ENCODE measurements around the gene CRYGS.
A peak's percentile ranks its signal among the peaks of the same experiment; 100 is the strongest.
"Not testable (repeated sequence)": the region's sequence is repeated elsewhere in the genome, so short reads cannot be mapped to it uniquely, and the experiment has no call there.

CRYGS gene

GRCh38 chr3:186544281-186544680 is at the start of gene CRYGS:
Gene CRYGS, minus strand, starts transcription at chr3:186544380. Its CDS starts 54 bp downstream, at chr3:186544326.
- no peak for DNase-seq

DNA sequence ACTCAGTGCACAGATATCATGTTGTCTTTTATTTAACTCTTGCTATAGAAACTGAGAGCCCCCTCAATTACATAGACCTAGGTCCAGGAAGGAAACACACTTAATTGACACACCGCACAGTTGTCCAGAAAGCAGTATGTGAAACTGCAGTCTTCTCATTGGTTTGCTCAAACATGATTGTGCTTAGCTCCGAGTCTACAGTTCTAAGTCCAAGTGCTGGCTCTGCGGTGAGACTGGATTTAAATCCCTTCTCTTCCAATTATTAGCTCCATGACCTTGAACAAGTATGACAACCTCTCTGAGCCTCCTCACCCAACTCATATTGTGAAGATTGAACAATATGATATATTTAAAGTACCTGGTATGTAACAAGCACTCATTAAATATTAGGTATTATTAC is 49.7 kb upstream of the CRYGS start:
- no peak for DNase-seq

GRCh38 chr3:186592682-186593081 is 48.5 kb upstream of the CRYGS start:
- DNase-seq, result no peak

GRCh38 chr3:186590580-186591295 is 46.6 kb upstream of the CRYGS start:
- no peak for DNase-seq

GRCh38 chr3:186589856-186590579 is 45.8 kb upstream of the CRYGS start:
- no peak for DNase-seq

DNA sequence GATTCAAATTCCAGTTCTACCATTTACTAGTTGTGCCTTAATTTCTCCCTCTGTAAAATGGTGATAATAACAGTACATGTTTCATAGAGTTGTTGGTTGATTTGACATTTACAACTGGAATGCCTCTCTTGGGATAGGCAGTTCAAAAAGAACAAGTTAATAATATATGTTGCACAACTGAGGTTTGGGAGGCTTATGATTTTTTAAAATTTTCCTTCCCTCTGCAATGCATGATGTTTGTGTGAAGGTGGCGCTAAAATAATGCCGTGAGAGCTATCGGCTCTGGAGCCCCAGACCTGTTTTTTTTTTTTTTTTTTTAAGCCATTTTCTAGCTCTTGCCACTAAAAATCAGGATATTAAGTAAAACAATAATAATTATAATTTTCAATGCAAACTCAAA is 44.9 kb upstream of the CRYGS start:
- DNase-seq, result no peak

DNA sequence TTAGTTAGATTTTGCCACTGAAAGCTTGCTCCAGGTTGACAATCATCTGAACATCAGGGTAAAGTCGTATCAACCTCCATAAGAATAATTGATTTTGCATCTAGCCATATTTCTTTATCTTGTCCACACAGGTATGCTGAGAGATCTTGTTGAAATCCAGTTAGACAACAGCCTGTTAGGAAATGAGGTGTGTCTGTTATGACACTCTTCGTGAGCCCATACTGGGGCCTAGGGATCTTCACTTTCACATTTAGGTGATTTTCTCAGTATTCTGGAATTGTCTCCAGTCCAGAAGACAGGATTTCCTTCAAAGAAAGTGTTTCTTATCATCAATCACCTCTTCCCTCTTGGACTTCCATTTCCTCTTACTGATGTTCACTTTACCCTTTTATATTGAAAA is 44.5 kb upstream of the CRYGS start:
- DNase-seq, result no peak

GRCh38 chr3:186587183-186587582 is 43.0 kb upstream of the CRYGS start:
- no peak for DNase-seq

DNA sequence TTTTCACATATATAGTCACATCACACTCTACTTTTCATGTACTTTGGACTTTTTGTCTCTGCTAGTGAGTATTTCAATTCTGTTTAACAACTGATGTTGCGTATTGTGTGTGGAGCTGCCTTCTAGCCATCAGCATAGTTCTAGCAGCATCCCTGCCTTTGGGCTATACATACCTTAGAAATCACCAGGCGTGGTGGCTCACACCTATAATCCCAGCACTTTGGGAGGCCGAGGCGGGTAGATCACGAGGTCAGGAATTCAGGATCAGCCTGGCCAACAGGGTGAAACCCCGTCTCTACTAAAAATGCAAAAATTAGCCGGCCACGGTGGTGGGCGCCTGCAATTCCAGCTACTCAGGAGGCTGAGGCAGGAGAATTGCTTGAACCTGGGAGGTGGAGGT is 42.1 kb upstream of the CRYGS start:
- DNase-seq, result not testable (repeated sequence)

DNA sequence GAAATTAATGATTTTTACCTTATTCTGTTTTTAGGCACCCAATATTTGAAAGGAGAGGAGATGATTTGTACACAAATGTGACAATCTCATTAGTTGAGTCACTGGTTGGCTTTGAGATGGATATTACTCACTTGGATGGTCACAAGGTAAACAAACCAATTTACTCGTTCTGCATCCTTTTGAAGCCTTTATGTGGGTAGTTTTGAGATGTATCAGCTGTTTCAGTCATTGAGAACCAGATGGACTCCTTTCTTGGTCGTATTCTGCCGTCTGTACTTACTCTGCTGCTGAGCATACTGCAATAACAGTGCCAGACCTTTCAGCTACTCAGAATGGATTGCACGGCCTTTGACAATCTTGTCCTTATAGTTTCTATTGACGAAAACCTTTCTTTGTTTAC is 39.7 kb upstream of the CRYGS start:
- DNase-seq, result no peak

GRCh38 chr3:186582541-186582940 is 38.4 kb upstream of the CRYGS start:
- no peak for DNase-seq

DNA sequence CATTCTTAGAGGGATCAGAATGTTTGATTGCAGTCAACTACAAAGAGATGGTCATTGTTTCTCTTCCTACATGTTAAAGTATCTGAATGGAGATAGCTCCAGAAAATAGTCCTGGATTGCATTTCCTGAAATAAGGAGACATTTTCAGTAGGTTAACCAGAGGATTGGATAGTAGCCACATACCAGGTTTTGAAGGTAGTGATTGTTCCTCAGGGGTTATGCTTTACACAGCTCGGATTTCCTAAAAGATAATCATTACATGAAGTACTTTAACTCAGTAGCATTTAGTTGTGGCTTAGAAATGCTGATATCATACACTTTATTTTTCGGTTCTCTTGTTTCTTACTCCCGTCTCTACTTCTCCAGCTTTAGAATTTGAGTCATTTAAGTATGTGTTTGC is 36.6 kb upstream of the CRYGS start:
- no peak for DNase-seq

DNA sequence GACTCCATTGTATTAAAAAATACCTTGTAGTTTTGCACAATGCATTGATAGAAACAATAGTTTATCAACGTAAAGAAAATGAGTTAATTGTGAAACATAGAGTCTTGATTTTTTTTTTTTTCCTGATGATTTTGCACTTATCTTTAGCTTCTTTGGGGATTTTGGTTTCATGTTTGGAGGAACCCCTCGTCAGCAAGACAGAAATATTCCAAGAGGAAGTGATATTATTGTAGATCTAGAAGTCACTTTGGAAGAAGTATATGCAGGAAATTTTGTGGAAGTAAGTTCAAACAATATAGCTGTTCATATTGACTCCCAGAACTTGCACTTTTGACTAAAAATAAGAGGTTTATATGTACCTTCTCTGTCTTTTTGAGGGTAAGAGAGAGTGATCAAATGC is 33.3 kb upstream of the CRYGS start:
- DNase-seq, result no peak

DNA sequence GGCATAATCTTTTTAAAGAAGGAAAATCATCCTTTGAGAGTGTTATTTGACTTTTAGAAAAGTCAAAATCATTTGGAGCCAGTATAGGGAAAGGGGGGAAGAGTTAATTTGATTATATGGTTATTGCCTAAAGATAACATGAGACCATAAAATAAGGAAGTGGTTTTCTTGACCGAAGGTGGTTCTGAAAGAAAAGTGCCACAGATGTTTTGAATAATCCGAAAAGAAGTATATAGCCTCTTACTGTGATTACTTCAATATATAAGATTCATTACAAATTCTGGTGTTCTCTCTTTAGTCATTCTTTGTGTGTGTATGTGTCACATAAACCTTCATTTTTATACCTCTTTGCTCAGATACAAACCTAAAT is 27.4 kb upstream of the CRYGS start:
- no peak for DNase-seq

- no peak for DNase-seq
Measured at GRCh38 chr3:186570941-186571643, 26.9 kb upstream of the CRYGS start.

DNA sequence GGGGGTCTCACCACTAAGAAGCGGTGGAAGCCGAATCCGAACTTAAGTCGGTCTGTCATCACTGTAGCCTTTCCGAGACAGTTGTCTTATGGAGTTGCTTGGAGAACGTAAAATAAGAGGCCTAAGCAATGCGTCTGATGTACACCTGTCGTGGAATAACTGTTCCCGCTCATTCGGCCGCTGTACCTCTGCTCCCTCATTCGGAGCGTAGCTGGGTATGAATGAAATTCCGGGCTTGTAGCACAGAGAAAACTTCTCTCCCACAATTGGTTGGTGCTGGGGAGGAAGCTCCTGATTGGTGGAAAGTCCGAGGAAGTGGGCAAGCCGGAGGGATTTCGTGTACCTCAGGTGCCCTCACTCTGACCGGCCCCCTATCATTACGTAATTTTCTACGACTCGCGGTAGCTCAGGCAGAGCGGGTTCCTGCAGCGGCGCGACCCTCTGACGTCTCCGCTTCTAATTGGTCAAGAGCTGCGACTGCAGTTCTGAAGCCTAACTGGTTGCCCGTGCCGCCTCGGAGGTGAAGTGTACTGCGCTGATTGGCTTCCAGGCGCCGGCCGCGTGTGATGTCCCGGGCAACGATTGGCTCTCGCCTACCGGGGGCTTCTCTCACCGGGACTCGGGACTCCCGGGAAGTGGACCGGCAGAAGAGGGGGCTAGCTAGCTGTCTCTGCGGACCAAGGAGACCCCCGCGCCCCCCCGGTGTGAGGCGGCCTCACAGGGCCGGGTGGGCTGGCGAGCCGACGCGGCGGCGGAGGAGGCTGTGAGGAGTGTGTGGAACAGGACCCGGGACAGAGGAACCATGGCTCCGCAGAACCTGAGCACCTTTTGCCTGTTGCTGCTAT is 26.1 kb upstream of the CRYGS start, which contains the start of gene DNAJB11:
Gene DNAJB11 (plus strand): TSS at position 625 of the 845 bp plus-strand sequence. CDS start 178 bp downstream, at position 803.
- peak; percentile 98 for DNase-seq

GRCh38 chr3:186569779-186570095 is 25.6 kb upstream of the CRYGS start:
- DNase-seq, result no peak

- not testable (repeated sequence) for DNase-seq
Measured at GRCh38 chr3:186569361-186569760, 25.2 kb upstream of the CRYGS start.

DNA sequence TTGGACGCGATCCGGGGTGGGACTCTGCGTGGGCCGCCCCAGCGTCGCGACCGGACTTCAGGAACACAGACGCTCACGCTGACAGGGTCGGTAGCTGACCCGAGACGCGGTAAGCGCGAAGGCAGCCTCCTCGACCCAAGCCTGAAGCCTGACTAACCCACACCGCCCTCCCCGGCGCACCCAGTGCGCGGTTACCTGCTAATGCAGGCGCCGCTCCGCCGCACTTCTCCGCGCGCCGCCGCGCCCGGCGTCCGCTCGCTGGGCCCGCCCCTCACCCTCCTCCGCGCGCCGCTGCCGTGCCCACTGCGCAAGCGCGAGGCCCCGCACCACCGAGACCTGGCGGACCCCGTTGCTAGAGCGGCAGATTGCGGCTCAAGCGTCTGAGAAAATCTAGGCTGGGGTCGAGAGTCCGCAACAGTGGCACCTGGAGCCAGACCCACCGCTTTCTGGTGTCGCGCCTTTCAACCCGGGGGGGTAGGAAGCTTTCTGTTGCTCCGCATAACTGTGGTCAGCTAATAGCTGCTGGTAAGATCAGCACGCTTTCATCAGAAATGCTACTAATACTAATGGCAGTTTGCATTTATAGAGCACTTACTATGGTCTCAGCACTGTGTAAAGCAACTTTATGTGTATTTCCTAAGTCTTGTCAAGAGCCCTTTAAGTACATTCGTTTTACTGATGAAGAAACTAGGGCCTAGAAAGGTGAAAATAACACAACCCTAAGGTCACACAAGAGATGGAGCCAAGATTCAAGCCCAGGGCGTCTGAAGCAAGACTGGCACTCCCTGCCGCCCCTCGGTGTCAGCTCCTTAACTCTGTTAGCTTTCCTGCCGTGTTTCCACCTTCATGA is 23.1 kb upstream of the CRYGS start, which contains the start of gene TBCCD1:
Gene TBCCD1 (minus strand): TSS at position 268 of the 850 bp plus-strand sequence. CDS start 3,010 bp downstream, outside the sequence.
- no peak for DNase-seq

DNA sequence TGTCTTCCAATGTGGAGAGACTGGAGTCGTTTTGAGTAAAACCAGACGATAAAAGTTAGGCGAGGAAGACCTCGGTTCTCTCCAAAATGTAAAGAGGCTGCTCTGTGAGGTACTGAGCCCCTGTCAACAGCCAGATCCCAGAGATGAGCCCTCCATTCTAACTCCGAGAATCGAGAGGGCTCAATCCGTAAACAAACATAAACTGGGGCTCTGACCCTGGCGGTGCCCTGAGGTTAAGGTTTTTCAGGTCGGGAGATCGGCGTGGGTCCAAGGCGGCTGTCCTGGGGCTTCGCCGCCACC is 22.5 kb upstream of the CRYGS start:
- DNase-seq, result no peak

DNA sequence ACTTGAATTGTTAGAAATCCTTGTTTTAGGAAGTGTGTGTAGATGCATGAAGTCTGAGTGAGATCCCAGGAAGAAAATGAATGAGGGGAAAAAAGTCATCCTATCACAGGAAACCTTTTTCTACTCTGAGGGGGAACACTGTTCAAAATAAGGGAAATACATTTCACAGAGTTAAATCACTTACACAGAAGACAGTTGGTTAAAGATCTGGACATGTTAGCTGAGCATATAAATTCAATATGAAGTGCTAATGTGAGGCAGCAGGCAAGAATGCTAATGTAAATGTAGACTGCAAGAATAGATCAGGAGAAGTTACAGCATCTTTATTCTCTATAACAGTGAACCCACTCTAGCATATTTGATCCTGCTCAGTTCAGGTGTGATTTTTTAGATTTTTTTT is 20.4 kb upstream of the CRYGS start:
- no peak for DNase-seq

- DNase-seq, result no peak
Measured at GRCh38 chr3:186552408-186553031, 8.3 kb upstream of the CRYGS start.

Data from SIG-M5 (cell line).